IPS-NIHi7 (cell line): ENCODE results near the gene EIF4E3.

Source experiments
- DNase-seq: peaks from one replicate; pipeline ENCODE4 v3.0.0; 2012; ENCODE audit warnings: mixed read lengths; ENCODE audit errors: extremely low spot score

The EIF4E3 gene

DNA sequence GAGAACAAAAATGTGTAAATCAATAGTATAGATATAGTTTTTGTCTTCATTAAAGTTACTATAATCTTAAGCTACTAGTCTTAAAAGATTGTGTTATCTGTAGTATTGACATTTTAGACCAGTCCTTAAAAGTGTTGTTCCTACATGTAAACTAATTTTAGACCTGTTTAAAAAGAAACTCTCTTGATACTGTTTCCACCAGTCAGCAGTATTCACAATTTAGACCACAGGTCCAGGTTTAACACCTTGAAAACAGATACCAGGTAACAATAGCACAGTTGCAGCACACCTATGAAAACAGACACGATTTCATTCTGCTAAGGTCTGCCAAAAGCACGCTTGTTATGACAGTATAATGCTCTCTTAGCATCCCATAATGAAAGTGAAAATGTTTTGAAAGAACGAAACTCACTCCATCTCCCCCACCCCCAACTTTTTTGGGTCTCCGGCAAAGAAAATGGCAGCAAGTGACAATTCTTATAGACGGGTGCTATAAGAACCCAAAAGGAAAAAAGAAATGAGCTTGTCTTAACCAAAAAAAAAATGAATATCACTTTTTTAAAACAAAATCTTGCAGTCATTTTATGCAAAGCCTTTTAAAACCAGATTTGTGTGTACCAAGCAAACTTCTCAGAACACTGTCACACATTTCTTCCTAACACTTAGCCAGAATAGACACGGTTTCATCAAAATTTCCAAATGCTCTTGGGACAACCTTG lies 1.6 kb downstream of the EIF4E3 start:
- DNase-seq, result no peak

DNA sequence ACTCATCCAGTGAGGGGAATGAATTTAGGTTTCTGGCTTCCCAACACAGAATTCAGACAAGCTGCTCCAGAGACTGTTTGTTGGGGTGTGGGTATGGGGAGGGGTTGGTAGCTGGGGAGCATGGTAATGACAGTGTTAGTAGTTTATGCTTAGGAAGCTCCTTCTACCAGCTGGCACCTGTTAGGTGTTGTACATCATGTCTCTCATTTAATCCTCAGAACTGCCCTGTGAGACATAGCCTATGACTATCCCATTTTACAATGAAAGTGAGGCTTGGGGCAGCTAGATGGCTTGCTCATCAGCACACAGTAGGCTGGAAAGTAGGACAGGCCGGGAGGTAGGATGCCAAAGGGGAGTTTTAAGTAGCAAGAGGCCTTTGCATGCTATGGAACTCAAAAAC lies 2.5 kb downstream of the EIF4E3 start:
- DNase-seq, result no peak

DNA sequence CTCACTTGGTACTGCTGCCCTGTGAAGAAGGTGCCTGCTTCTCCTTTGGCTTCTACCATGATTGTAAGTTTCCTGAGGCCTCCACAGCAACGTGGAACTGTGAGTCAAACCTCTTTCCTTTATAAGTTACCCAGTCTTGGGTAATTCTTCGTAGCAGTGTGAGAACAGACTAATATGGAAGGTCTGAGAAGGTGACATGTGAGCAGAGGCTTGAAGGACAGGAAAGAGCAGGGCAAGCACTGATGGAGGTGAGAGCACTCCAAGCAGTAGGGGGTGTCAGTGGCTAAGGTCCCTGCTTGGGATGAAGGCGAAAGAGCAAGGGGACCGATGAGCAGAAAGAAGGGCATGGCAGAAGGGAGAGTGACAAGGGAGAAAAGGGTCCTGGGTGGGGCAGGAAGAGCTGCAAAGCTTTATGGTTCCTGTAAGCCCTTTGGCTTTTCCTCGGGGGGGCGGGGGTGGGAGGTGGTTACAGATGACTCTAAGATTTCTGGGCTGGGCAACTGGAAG lies 3.5 kb downstream of the EIF4E3 start:
- no peak for DNase-seq

GRCh38 chr3:71721002-71721401 lies 4.2 kb downstream of the EIF4E3 start:
- no peak for DNase-seq

- no peak for DNase-seq
Observed at GRCh38 chr3:71718072-71718471, 7.1 kb downstream of the EIF4E3 start.

DNA sequence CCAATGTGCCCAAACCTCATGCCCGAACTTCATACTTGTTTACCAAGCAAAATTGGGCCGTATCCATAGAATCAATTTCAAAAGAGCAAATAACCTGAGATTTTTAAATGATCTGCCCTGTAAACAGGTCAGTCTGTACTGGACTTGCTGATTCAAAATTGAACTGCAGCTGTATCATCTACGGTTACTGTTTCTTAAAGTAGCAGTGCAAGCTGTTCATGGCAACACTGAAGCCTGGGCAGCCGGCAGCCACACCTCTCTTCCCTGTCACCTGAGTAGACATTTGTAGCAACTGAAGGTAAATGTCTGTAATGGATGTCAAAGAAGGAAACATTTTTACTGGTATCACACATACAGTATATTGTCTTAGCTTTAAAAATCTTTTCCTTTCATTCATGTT lies 10.6 kb downstream of the EIF4E3 start:
- DNase-seq, result no peak

GRCh38 chr3:71713041-71713440 lies 12.2 kb downstream of the EIF4E3 start:
- DNase-seq, result no peak

GRCh38 chr3:71710906-71711494 lies 14.2 kb downstream of the EIF4E3 start:
- peak; percentile 74 for DNase-seq

DNA sequence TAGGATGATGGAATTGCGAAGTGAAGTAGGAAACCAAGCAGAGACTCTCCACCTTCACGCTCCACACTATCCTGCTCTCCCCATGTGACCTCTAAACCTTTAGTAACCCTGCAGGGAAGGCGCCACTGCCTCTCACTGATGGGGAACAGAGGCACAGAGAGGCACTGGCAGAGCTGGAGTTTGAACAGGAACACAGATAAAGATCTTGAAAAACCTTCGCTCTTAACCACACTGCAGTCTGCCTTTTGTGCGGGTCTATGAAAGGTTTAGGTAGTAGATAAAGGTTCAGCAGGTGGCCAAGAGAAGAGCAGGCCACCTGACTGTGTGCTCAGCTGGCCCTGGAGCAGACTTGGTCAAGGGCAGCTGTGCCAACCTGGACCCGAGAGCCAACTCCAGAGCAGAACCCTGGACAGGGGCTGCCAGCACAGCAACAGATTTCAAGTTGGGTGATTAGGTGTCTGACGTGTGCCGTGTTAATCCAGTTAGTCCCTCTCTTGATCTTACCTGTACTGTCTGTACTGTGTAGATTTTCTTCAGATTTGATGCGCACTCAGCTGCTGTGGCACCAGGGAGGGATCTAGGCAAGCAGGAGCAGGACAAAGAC lies 15.2 kb downstream of the EIF4E3 start:
- no peak for DNase-seq

GRCh38 chr3:71708476-71709105 lies 16.6 kb downstream of the EIF4E3 start:
- DNase-seq, result no peak

DNA sequence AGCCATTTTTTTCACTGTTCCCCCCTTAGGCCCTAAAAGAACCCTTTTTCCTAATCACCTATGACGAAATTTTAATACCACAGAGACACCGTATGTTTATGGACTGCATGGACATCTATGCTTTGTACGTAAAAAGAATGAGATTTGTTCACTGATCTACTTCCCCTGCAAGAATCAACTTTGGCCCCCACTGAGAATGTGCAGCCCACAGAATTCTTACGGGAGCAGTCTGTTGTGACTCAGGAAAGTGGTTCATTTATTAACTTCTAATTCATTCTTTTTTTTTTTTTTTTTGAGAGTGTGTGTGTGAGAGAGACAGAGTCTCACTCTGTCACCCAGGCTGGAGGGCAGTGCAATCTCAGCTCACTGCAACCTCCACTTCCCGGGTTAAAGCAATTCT lies 17.6 kb downstream of the EIF4E3 start:
- no peak for DNase-seq

GRCh38 chr3:71705681-71706080 lies 19.5 kb downstream of the EIF4E3 start:
- no peak for DNase-seq

- DNase-seq, result no peak
Observed at GRCh38 chr3:71704915-71705314, 20.3 kb downstream of the EIF4E3 start.

GRCh38 chr3:71703797-71704196 lies 21.4 kb downstream of the EIF4E3 start:
- DNase-seq, result no peak

- no peak for DNase-seq
Observed at GRCh38 chr3:71702131-71703024, 22.8 kb downstream of the EIF4E3 start.

DNA sequence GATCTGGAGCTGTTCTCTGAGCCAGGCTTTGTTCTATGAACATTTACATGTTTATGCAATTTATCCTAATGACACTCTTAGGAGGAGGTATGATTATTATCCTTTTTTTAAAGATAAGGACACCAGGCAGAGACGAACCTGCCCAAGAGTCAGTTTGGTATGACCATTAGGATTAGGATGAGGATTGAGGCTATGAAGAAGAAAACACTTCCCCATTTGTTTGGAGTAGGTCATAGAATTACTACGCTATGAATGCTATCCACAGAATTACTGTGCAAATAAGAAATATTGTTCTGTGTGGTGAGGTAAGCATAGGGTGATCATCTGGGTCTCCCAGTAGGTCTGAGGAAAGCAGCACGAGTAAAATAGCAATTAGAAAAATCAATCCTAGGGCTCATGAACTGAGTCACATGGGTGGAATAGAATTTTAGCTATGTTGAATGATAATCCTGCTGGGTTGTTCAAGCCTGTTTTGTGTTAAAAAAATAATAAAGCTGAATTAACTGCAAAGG lies 23.9 kb downstream of the EIF4E3 start:
- DNase-seq, result no peak

- DNase-seq, result no peak
Observed at GRCh38 chr3:71695000-71695482, 30.2 kb downstream of the EIF4E3 start.

DNA sequence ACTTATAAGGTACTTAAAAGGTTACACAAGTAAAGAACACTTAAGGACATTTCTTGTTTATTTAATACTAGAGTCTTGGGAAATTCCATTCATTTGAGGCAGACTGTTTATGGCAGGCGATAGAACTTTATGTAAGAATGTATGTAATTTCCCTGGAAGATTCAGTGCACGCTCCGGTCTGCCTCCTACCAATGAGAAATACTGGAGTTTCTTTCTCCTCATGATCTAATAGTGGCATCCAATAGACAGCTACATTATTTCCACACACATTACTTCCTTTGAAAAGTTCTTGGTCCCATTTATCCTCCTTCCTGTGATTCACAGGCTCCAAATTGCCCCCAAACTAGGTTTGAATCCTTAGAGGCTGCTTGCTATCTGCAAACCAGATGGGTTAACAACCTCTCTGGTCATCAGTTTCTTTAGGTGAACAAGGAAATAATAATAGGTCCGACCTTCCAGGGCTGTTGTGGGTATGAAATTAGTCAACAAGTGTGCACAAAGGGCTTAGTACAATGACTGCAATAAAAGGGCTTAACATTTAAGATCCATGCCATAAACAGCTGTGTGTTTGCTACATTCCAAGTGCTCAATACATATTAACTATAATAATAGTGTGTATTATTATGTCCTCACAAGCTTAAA lies 30.7 kb downstream of the EIF4E3 start:
- DNase-seq, result no peak

GRCh38 chr3:71693641-71694040 lies 31.6 kb downstream of the EIF4E3 start:
- DNase-seq, result no peak

GRCh38 chr3:71692139-71692538 lies 33.1 kb downstream of the EIF4E3 start:
- DNase-seq, result no peak
